Peyer's patch (tissue), 4 donors: ENCODE measurements around the gene CD55.

Experiments
- CTCF ChIP-seq, 6 experiments: fragments of 450-650 bp in 4 of 6; fragments of 200-600 bp in 2 of 6; sonication (generic) in 1 of 6; IDR thresholded peaks; one replicate each; pipeline ENCODE4 v1.5.1; 2017 to 2019; ENCODE audit warnings: antibody characterized with exemption in 6 of 6, mild to moderate bottlenecking in 3 of 6, moderate library complexity in 1 of 6
- POLR2A ChIP-seq, 2 donors: fragments of 450-650 bp; IDR thresholded peaks; one replicate each; pipeline ENCODE4 v1.5.1; 2017; ENCODE audit warnings: antibody characterized with exemption in 2 of 2, mild to moderate bottlenecking in 2 of 2, moderate library complexity in 2 of 2

GRCh38 chr1:207361889-207362288 is 40.4 kb downstream of the CD55 start:
- TF ChIP-seq CTCF (IDR thresholded peaks at IDR 0.05) (no peak), POLR2A (IDR thresholded peaks at IDR 0.05) (no peak)
